Activated CD4-positive, alpha-beta memory T cell treated with anti-CD3 and anti-CD28 coated beads, Interleukin-2, amount 10 ng/mL, durations not matched to agents 7 days and 5 days (primary cell): ENCODE measurements around the gene MPO. TPM values are rescaled to one million over a fixed set of nuclear protein-coding genes. Genes with fewer than 3 reads are reported as not detected.

Experiments used
- CTCF ChIA-PET: fragments of 350-600 bp; sonication (Branson Sonifier 250); formaldehyde crosslinking; loops from one replicate; lab custom pipeline; 2021; ENCODE audit warnings: antibody characterized with exemption, inconsistent platforms; lab: Charles Lee
- POLR2A ChIA-PET: fragments of 350-600 bp; sonication (Branson Sonifier 250); formaldehyde crosslinking; loops from one replicate; lab custom pipeline; 2021; ENCODE audit warnings: antibody characterized with exemption; lab: Charles Lee
- DNase-seq: peaks from one replicate; pipeline ENCODE4 v3.0.0-alpha.2; 2020
- H3K27ac Mint-ChIP-seq: one replicate; pipeline ENCODE4 v1.8.0; 2021; ENCODE audit warnings: mild to moderate bottlenecking, mixed read lengths
- H3K27me3 Mint-ChIP-seq: one replicate; pipeline ENCODE4 v1.8.0; 2021; ENCODE audit warnings: mixed read lengths
- H3K36me3 Mint-ChIP-seq: one replicate; pipeline ENCODE4 v1.8.0; 2021; ENCODE audit warnings: low read depth, mixed read lengths
- H3K4me1 Mint-ChIP-seq: one replicate; pipeline ENCODE4 v1.8.0; 2021; ENCODE audit warnings: mixed read lengths
- H3K4me3 Mint-ChIP-seq: one replicate; pipeline ENCODE4 v1.8.0; 2021; ENCODE audit warnings: mild to moderate bottlenecking, mixed read lengths
- H3K9me3 Mint-ChIP-seq: one replicate; pipeline ENCODE4 v1.8.0; 2021; ENCODE audit warnings: mixed read lengths
- total RNA-seq, 2 experiments: library from RNA; stranded (reverse); gene quantifications; one replicate each; pipeline ENCODE4 v1.2.3, GENCODE V29; 2021

MPO gene
- total RNA-seq, 2 experiments from 2014 or later: 0.08 to 0.38 TPM

GRCh38 chr17:58253082-58253481 is 27.7 kb downstream of the MPO start:
- CTCF ChIA-PET: interaction anchor here (1.5 kb wide), 1 partner anchor 16 kb away, joined by 5 read pairs; no protein-coding TSS in a partner anchor
- Mint-ChIP-seq H3K4me3 (no peak overlapping the region), H3K27me3 (peaks cover 57% of the 10 kb centered on the region), H3K9me3 (no peaks in the 10 kb centered on the region), H3K36me3 (no peaks in the 10 kb centered on the region), H3K4me1 (peaks cover 11% of the 10 kb centered on the region), H3K27ac (no peak overlapping the region)
- POLR2A ChIA-PET: no interaction called here
- DNase-seq: no peak

- ChIA-PET POLR2A (no interaction called here), CTCF (interaction anchor here (1.6 kb wide), 1 partner anchor 93 kb away, joined by 4 read pairs; no protein-coding TSS in a partner anchor)
- no peaks in the 10 kb centered on the region for H3K9me3 Mint-ChIP-seq
- no peak overlapping the region for H3K27ac Mint-ChIP-seq
- H3K27me3 Mint-ChIP-seq: peaks cover 52% of the 10 kb centered on the region
- no peak overlapping the region for H3K4me3 Mint-ChIP-seq
- no peak for DNase-seq
- peaks cover 19% of the 10 kb centered on the region for H3K4me1 Mint-ChIP-seq
- H3K36me3 Mint-ChIP-seq: no peaks in the 10 kb centered on the region
Measured at GRCh38 chr17:58252141-58252540, 28.6 kb downstream of the MPO start.

GRCh38 chr17:58250344-58251011 is 30.3 kb downstream of the MPO start:
- Mint-ChIP-seq H3K4me1 (peaks cover 19% of the 10 kb centered on the region), H3K4me3 (no peak overlapping the region), H3K9me3 (no peaks in the 10 kb centered on the region), H3K27ac (no peak overlapping the region), H3K27me3 (peaks cover 53% of the 10 kb centered on the region), H3K36me3 (no peaks in the 10 kb centered on the region)
- no peak for DNase-seq
- POLR2A ChIA-PET: interaction anchor here (1.1 to 1.4 kb wide), 2 partner anchors 82 to 101 kb away, joined by 3 read pairs; no protein-coding TSS in a partner anchor
- CTCF ChIA-PET: interaction anchor here (0.6 to 2.1 kb wide), 29 partner anchors 9 to 264 kb away, joined by 3 to 28 read pairs (median 4); partner anchors contain the start of genes HSF5, LPO, MKS1 and RNF43

GRCh38 chr17:58249270-58250133 is 31.2 kb downstream of the MPO start:
- peaks cover 19% of the 10 kb centered on the region for H3K4me1 Mint-ChIP-seq
- no peaks in the 10 kb centered on the region for H3K36me3 Mint-ChIP-seq
- no peaks in the 10 kb centered on the region for H3K9me3 Mint-ChIP-seq
- ChIA-PET POLR2A (interaction anchor here (0.6 to 1.4 kb wide), 5 partner anchors 83 to 150 kb away, joined by 3 read pairs; no protein-coding TSS in a partner anchor), CTCF (interaction anchor here (0.6 to 2.1 kb wide), 31 partner anchors 10 to 265 kb away, joined by 3 to 28 read pairs (median 4); partner anchors contain the start of genes HSF5, LPO, MKS1 and RNF43)
- peak; percentile 73 for DNase-seq
- no peak overlapping the region for H3K27ac Mint-ChIP-seq
- peaks cover 49% of the 10 kb centered on the region for H3K27me3 Mint-ChIP-seq
- H3K4me3 Mint-ChIP-seq: peak overlapping the region; percentile 71

GRCh38 chr17:58248955-58249269 is 31.8 kb downstream of the MPO start:
- POLR2A ChIA-PET: interaction anchor here (0.6 to 1.4 kb wide), 4 partner anchors 84 to 150 kb away, joined by 3 read pairs; no protein-coding TSS in a partner anchor
- Mint-ChIP-seq H3K4me1 (peaks cover 19% of the 10 kb centered on the region), H3K27ac (no peak overlapping the region), H3K27me3 (peaks cover 50% of the 10 kb centered on the region), H3K4me3 (no peak overlapping the region), H3K36me3 (no peaks in the 10 kb centered on the region), H3K9me3 (no peaks in the 10 kb centered on the region)
- DNase-seq: no peak
- CTCF ChIA-PET: interaction anchor here (0.6 to 2.1 kb wide), 12 partner anchors 10 to 266 kb away, joined by 3 to 28 read pairs (median 6); partner anchors contain the start of gene LPO

DNA sequence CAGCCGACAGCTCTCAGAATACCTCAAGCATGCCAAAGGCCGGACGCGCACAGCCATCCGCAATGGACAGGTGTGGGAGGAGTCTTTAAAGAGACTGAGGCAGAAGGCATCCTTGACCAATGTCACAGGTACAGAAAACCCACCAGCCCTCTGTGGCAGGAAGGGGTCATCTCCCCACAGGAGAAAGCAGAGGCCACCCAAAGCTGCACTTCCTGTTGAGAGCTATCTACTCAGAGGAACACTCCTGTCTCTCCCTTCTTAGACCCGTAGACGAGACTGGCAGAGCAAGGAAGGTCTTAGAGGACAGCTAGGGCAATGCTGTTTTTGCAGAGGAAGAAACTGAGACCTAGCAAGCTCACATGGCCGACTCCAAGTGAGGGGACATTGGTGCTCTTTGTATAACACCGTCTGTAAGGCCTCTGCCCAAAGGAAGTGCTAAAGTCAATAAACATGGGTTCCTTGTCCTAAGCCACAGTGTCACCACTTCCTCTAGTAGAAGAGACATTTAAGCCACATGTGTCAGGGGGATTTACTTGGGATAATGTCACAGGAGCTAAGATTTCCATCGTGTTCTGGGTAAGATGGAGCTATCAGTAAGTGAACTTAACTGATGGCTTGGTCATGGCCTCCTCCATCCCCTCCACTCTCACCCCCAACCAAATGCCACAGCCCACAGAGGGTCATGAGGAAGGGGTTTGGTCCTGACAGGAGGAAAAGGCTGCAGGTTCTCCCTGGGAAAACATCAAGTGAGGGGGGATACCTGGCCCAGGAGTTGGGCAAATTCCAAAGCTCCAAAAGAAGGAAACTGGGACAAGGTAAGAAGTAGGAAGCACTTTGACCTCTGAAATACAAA is 33.0 kb downstream of the MPO start:
- H3K27me3 Mint-ChIP-seq: peaks cover 56% of the 10 kb centered on the region
- no peak overlapping the region for H3K4me3 Mint-ChIP-seq
- no peaks in the 10 kb centered on the region for H3K9me3 Mint-ChIP-seq
- ChIA-PET POLR2A (interaction anchor here (0.7 to 1.3 kb wide), 5 partner anchors 9 to 384 kb away, joined by 3 to 4 read pairs (median 3); no protein-coding TSS in a partner anchor), CTCF (interaction anchor here (0.6 to 2.0 kb wide), 8 partner anchors 11 to 170 kb away, joined by 3 to 8 read pairs (median 3); partner anchors contain the start of gene RNF43)
- no peak for DNase-seq
- peaks cover 19% of the 10 kb centered on the region for H3K4me1 Mint-ChIP-seq
- no peaks in the 10 kb centered on the region for H3K36me3 Mint-ChIP-seq
- no peak overlapping the region for H3K27ac Mint-ChIP-seq

DNA sequence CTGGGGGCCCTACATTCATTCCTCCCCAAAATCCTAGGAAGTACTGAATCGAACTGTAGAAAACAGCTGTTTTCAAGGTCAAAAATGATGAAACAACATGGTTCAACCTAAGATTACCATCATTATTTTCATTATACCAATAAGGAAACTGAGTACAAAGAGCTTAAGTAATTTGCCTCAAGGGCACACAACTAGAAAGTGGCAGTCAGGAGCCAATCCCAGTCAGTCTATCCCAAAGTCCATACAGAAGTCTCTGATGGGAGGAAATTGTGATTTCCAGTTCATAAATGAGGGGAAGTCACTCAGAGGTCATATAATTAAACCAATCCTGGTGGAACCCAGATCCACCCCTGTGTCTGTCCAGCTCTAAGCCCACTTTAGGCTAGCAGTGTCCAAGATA is 34.0 kb downstream of the MPO start:
- Mint-ChIP-seq H3K27me3 (peaks cover 53% of the 10 kb centered on the region), H3K4me3 (no peak overlapping the region), H3K36me3 (no peaks in the 10 kb centered on the region), H3K9me3 (no peaks in the 10 kb centered on the region), H3K4me1 (peaks cover 19% of the 10 kb centered on the region), H3K27ac (no peak overlapping the region)
- ChIA-PET POLR2A (interaction anchor here (0.7 to 1.3 kb wide), 2 partner anchors 384 to 385 kb away, joined by 3 to 4 read pairs; no protein-coding TSS in a partner anchor), CTCF (interaction anchor here (1.6 to 1.9 kb wide), 2 partner anchors 47 to 125 kb away, joined by 3 to 8 read pairs; no protein-coding TSS in a partner anchor)
- DNase-seq: no peak

GRCh38 chr17:58246104-58246740 is 34.5 kb downstream of the MPO start:
- Mint-ChIP-seq H3K4me1 (peaks cover 19% of the 10 kb centered on the region), H3K9me3 (no peaks in the 10 kb centered on the region), H3K27me3 (peaks cover 53% of the 10 kb centered on the region), H3K36me3 (no peaks in the 10 kb centered on the region), H3K27ac (no peak overlapping the region), H3K4me3 (no peak overlapping the region)
- ChIA-PET CTCF (interaction anchor here (1.6 to 1.9 kb wide), 2 partner anchors 46 to 124 kb away, joined by 3 to 8 read pairs; no protein-coding TSS in a partner anchor), POLR2A (no interaction called here)
- DNase-seq: no peak

DNA sequence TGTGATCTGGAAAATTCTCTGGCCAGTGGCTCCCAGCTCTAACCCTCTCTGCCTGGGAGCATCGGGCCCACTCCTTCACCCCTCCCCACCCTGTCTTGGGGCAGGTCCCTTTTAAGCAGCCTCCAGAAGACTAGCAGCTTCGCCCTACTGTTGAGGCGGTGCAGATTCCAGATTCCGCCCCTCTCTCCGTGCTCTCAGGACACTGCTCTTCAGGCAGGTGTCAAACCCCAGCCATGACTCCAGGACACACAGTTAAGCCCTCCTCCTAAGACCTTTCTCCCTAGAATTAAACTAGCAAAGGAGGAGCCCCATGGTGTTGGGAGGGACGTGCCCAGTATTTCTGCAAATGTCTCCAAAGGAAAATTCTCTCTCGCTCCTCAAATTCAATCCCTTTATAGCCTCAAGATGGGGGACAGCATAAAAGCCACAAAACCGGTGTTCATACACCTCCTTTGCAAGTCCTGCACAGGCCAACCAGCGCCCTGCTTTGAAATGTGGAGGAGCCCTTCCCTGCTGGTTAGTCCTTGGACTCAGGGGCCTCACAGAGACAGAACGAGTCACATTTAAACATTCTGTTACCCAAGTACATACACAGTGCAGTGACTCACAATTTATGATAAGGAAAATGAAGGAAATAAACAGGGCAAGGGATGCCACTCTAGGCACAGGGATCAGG is 35.2 kb downstream of the MPO start:
- Mint-ChIP-seq H3K27me3 (peaks cover 54% of the 10 kb centered on the region), H3K9me3 (no peaks in the 10 kb centered on the region), H3K36me3 (no peaks in the 10 kb centered on the region), H3K4me1 (peaks cover 19% of the 10 kb centered on the region), H3K4me3 (no peak overlapping the region), H3K27ac (no peak overlapping the region)
- POLR2A ChIA-PET: interaction anchor here (1.5 kb wide), 1 partner anchor 26 kb away, joined by 3 read pairs; the partner anchor contains the start of gene MKS1
- CTCF ChIA-PET: no interaction called here
- no peak for DNase-seq

GRCh38 chr17:58244963-58245362 is 35.8 kb downstream of the MPO start:
- Mint-ChIP-seq H3K27me3 (peaks cover 54% of the 10 kb centered on the region), H3K27ac (no peak overlapping the region), H3K36me3 (no peaks in the 10 kb centered on the region), H3K4me1 (peaks cover 18% of the 10 kb centered on the region), H3K4me3 (no peak overlapping the region), H3K9me3 (no peaks in the 10 kb centered on the region)
- POLR2A ChIA-PET: interaction anchor here (1.5 kb wide), 1 partner anchor 26 kb away, joined by 3 read pairs; the partner anchor contains the start of gene MKS1
- DNase-seq: no peak
- CTCF ChIA-PET: no interaction called here

DNA sequence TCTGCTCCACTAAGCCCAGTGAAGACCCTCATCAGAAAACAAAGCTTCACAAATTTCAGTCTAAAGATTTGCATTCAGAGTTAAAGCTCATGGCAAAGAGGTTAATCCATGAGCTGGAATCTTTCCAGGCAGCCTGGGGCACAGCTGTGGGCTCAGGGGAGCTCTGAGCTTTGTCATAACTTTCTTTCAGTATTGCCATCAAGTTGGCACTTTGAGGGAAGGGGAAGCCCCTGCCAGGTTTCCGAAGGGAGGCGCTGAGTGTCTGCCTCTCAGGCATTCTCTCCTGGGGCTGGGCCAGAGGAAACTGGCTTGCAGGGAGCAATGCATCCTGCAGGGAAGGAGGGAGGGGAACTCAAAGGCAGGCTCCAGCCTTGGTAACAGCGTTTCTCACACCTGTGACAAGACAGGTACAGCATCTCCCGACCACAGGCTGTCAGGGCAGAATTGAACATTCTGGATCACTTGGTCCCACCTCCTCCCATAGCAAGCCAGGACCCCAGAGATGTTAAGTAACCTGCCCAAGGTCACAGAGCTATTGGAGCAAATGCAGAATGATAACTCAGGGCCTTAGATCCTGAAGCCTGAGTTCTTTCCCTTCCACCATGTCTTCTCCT is 38.5 kb downstream of the MPO start:
- peaks cover under 1% of the 10 kb centered on the region for H3K4me1 Mint-ChIP-seq
- ChIA-PET CTCF (no interaction called here), POLR2A (no interaction called here)
- H3K4me3 Mint-ChIP-seq: no peak overlapping the region
- H3K9me3 Mint-ChIP-seq: no peaks in the 10 kb centered on the region
- no peak for DNase-seq
- peaks cover 56% of the 10 kb centered on the region for H3K27me3 Mint-ChIP-seq
- no peak overlapping the region for H3K27ac Mint-ChIP-seq
- H3K36me3 Mint-ChIP-seq: no peaks in the 10 kb centered on the region
